Lung (tissue), 12 donors: ENCODE data around the gene SPATA24. TPM values are rescaled to one million over a fixed set of nuclear protein-coding genes. Genes with fewer than 3 reads are reported as not detected.

Source experiments
- ATAC-seq: fragments of 200-7000 bp; cut with Tn5 transposase; one replicate; pipeline ENCODE4 v1.9.1; 2020; ENCODE audit warnings: moderate number of reproducible peaks; ENCODE audit not compliant: insufficient read depth, low FRiP score
- DNase-seq, 3 donors: peaks; one replicate each; pipeline ENCODE4 v3.0.0-alpha.2; 2013 to 2017
- H3K27ac ChIP-seq, 2 donors: one replicate each; pipeline ENCODE4 v1.5.1; 2013; ENCODE audit warnings: mild to moderate bottlenecking in 2 of 2, moderate library complexity in 2 of 2, control low read depth in 1 of 2, inconsistent platforms in 1 of 2, low read depth in 1 of 2, low read length in 1 of 2
- H3K27me3 ChIP-seq, 3 donors: one replicate each; pipeline ENCODE4 v1.5.1; 2013; ENCODE audit warnings: low read length in 2 of 3; ENCODE audit not compliant: control insufficient read depth in 3 of 3, insufficient read depth in 3 of 3
- H3K36me3 ChIP-seq, 4 donors: one replicate each; pipeline ENCODE4 v1.5.1; 2013; ENCODE audit warnings: low read length in 4 of 4, mild to moderate bottlenecking in 1 of 4, moderate library complexity in 1 of 4; ENCODE audit not compliant: control insufficient read depth in 4 of 4, insufficient read depth in 4 of 4
- H3K4me1 ChIP-seq, 5 donors: one replicate each; pipeline ENCODE4 v1.5.1; 2013; ENCODE audit warnings: low read length in 5 of 5, mild to moderate bottlenecking in 2 of 5, moderate library complexity in 1 of 5; ENCODE audit not compliant: control insufficient read depth in 5 of 5, insufficient read depth in 5 of 5
- H3K4me3 ChIP-seq: one replicate; pipeline ENCODE4 v1.5.1; 2013; ENCODE audit warnings: mild to moderate bottlenecking, control low read depth, moderate library complexity
- H3K9ac ChIP-seq, 2 donors: one replicate each; pipeline ENCODE4 v1.5.1; 2013; ENCODE audit warnings: low read length in 2 of 2, control low read depth in 1 of 2; ENCODE audit not compliant: insufficient read depth in 1 of 2
- H3K9me3 ChIP-seq, 4 donors: one replicate each; pipeline ENCODE4 v1.5.1; 2013; ENCODE audit warnings: low read length in 3 of 4, mild to moderate bottlenecking in 1 of 4, moderate library complexity in 1 of 4; ENCODE audit not compliant: control insufficient read depth in 4 of 4, insufficient read depth in 3 of 4
- WGBS, 2 donors: extraction: QIAGEN DNeasy Blood & Tissue Kit; methylation state at CpG; one replicate each; pipeline ENCODE4 v1.1.7; 2013; 5-methylcytosine and 5-hydroxymethylcytosine counted together
- polyA plus RNA-seq, 2 donors: library from polyadenylated mRNA; stranded (reverse); fragments of 200-250 nt; gene quantifications; one replicate each; pipeline ENCODE4 v1.2.1, GENCODE V29; 2013
- total RNA-seq, 2 donors: library from RNA; depleted of rRNA in 1 of 2; stranded (reverse); fragments of >200 nt in 1 of 2; gene quantifications; one replicate each; pipeline ENCODE4 v1.2.1, GENCODE V29; 2014 to 2021
- TF ChIP-seq, protein P1 (sequence below): IDR thresholded peaks from 2 replicates; pipeline ENCODE4 v1.5.1; 2012; ENCODE audit warnings: mild to moderate bottlenecking; ENCODE audit errors: control extremely low read depth, extremely low read depth
- donor health status: control.
- donor health status: control.
- donor health status: Bipolar disorder and iron deficiency.
- donor health status: healthy.
- donor health status: DM: yes; HTN: yes; CAD: no.

SPATA24 gene
- total and polyA plus RNA-seq, 4 donors, result 4.2 to 11.1 (median 6.2) TPM

- whole genome bisulfite sequencing, 2 donors, result 81 to 90% methylated on average over 8 of the region's 8 CpGs
Measured at GRCh38 chr5:139415221-139415861, 11.5 kb upstream of the SPATA24 start.

DNA sequence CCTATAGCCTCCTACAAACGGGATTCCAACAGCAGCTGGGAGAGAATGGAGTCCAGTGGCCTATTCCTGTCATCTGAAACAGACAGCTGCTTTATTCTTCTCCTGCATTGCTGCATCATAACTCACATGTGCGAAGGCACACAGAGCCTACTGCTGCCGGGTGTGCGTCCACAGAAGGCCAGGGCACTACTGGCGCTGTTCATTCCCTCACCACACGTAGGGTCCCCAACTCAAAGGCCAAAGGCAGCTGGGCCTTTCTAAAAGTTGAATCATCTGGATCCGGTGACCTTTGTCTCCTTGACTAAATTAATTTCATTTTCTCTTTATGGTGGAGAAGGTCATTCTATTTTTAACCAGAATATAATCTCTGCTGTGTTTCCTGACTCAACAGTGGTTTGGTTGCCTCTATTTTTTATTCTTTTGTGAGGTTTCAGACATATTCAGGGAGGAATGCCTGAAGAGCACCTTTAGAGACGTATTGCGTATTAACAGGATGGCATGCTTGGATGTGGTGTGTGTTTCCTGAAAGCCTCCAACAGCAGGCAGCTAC lies 10.8 kb upstream of the SPATA24 start:
- no peak overlapping the region for H3K9ac ChIP-seq

More at GRCh38 chr5:139415221-139415861, 11.5 kb upstream of the SPATA24 start:
- no peaks in the 10 kb centered on the region for H3K27me3 ChIP-seq
- H3K36me3 ChIP-seq, result peaks cover 3 to 30% (median 15%) of the 10 kb centered on the region in 4 donors
- DNase-seq (no peak), ATAC-seq (no peak)
- no peak overlapping the region for H3K9ac ChIP-seq
- peaks cover 0 to 11% (median 3%) of the 10 kb centered on the region in 5 donors for H3K4me1 ChIP-seq
- H3K9me3 ChIP-seq, result no peaks in the 10 kb centered on the region
- H3K27ac ChIP-seq, result peak overlapping the region in 1 of 2 donors; percentile 46
- no peak overlapping the region for H3K4me3 ChIP-seq
- TF ChIP-seq, protein P1, sequence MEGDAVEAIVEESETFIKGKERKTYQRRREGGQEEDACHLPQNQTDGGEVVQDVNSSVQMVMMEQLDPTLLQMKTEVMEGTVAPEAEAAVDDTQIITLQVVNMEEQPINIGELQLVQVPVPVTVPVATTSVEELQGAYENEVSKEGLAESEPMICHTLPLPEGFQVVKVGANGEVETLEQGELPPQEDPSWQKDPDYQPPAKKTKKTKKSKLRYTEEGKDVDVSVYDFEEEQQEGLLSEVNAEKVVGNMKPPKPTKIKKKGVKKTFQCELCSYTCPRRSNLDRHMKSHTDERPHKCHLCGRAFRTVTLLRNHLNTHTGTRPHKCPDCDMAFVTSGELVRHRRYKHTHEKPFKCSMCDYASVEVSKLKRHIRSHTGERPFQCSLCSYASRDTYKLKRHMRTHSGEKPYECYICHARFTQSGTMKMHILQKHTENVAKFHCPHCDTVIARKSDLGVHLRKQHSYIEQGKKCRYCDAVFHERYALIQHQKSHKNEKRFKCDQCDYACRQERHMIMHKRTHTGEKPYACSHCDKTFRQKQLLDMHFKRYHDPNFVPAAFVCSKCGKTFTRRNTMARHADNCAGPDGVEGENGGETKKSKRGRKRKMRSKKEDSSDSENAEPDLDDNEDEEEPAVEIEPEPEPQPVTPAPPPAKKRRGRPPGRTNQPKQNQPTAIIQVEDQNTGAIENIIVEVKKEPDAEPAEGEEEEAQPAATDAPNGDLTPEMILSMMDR, result no peak

GRCh38 chr5:139413963-139414362 lies 10.1 kb upstream of the SPATA24 start:
- H3K4me1 ChIP-seq, result peaks cover 0 to 11% (median 3%) of the 10 kb centered on the region in 5 donors
- DNase-seq (no peak), ATAC-seq (no peak)
- no peaks in the 10 kb centered on the region for H3K27me3 ChIP-seq
- TF ChIP-seq, protein P1, result no peak
- WGBS, 2 donors, result 89 to 94% methylated on average over 6 of the region's 6 CpGs
- H3K9ac ChIP-seq, result no peak overlapping the region
- no peaks in the 10 kb centered on the region for H3K9me3 ChIP-seq
- no peak overlapping the region for H3K4me3 ChIP-seq
- peak overlapping the region in 1 of 2 donors; percentile 54 for H3K27ac ChIP-seq
- H3K36me3 ChIP-seq, result peaks cover 0 to 18% (median 8%) of the 10 kb centered on the region in 4 donors

More for the DNA sequence above, 10.8 kb upstream of the SPATA24 start:
- Histone ChIP-seq H3K4me3 (no peak overlapping the region), H3K27me3 (no peaks in the 10 kb centered on the region), H3K27ac (peak overlapping the region; percentile 46 to 56), H3K36me3 (peaks cover 3 to 25% (median 14%) of the 10 kb centered on the region in 4 donors), H3K9me3 (no peaks in the 10 kb centered on the region), H3K4me1 (peaks cover 0 to 11% (median 3%) of the 10 kb centered on the region in 5 donors)
- no peak for DNase-seq
- 85 to 91% methylated on average over 9 of the region's 9 CpGs for WGBS, 2 donors
- TF ChIP-seq, protein P1, result no peak
- ATAC-seq, result no peak
